GM12892 (cell line): ENCODE data around the gene ZFYVE1.

ENCODE experiments used
- POLR2A ChIP-seq: IDR thresholded peaks from 2 replicates; pipeline ENCODE4 v1.6.1; 2011; ENCODE audit warnings: low read depth, low read length, control low read depth
- POLR2AphosphoS5 ChIP-seq: IDR thresholded peaks from 2 replicates; pipeline ENCODE4 v1.6.1; 2011; ENCODE audit warnings: low read depth, low read length, control low read depth

DNA sequence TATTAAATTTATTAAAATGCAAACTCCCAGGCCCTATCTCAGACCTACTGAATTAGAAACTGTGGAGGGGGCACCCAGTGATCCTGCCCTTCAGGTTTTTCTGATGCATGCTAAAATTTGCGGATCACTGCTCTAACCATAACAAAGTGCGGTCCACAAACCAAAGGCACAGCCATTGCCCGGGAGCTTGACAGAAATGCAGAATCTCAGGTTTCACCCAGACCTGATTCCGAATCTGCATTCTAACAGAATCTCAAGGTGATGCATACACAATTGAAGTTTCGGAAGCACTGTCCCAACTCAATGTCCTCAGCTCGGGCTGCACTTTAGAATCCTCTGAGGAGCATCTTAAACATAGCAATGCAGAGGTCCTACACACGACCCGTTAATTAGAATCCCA is 46.0 kb downstream of the ZFYVE1 start:
- TF ChIP-seq POLR2AphosphoS5 = no peak
- TF ChIP-seq POLR2A = no peak
